ENCODE data around the gene METTL22.

METTL22 gene, protein sequence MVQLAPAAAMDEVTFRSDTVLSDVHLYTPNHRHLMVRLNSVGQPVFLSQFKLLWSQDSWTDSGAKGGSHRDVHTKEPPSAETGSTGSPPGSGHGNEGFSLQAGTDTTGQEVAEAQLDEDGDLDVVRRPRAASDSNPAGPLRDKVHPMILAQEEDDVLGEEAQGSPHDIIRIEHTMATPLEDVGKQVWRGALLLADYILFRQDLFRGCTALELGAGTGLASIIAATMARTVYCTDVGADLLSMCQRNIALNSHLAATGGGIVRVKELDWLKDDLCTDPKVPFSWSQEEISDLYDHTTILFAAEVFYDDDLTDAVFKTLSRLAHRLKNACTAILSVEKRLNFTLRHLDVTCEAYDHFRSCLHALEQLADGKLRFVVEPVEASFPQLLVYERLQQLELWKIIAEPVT

GRCh38 chr16:8621572-8622314, at the start of gene METTL22:
Gene METTL22, plus strand, starts transcription at chr16:8621698. Its CDS starts 3,968 bp downstream, at chr16:8625666.
- DNase-seq: peak; percentile 92

DNA sequence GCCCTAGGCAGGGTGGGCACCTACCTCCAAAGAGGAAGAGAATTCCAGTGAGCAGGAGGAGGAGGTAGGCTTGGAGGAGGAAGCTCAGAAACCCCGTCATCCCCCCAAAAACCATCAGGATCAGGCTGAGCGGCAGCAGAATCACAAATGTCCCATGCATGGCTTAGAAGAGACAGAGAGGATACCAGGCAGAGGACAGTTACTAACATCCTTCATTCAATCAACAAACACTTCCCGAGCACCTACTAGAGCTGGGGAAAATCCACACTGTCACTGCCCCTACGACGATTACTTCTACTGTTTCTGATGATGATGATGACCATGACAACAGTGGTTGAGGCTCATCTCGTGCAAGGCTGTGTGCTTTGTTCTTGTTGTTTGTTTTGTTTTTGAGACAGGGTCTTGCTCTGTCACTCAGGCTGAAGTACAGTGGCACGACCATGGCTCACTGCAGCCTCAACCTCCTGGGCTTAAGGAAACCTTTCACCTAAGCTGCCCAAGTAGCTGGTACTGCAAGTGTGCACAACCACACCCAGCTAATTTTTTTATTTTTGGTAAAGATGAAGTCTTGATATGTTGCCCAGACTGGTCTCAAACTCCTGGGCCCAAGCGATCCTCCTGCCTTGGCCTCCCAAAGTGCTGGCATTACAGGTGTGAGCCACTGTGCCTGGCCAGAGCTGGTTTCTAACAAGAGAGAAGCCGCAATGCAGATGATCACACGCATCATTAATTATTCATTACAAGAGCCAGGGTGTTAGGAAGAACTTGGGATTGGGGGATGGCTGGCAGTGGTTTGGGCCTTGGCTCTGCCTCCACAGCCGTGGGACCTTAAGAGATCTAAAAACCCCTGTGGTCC, 49.2 kb upstream of the METTL22 start:
- DNase-seq: no peak

- no peak for DNase-seq
Measured at GRCh38 chr16:8572919-8573724, 48.4 kb upstream of the METTL22 start.

GRCh38 chr16:8575399-8575798, 46.1 kb upstream of the METTL22 start:
- no peak for DNase-seq

GRCh38 chr16:8576141-8577004, 45.1 kb upstream of the METTL22 start:
- no peak for DNase-seq

DNA sequence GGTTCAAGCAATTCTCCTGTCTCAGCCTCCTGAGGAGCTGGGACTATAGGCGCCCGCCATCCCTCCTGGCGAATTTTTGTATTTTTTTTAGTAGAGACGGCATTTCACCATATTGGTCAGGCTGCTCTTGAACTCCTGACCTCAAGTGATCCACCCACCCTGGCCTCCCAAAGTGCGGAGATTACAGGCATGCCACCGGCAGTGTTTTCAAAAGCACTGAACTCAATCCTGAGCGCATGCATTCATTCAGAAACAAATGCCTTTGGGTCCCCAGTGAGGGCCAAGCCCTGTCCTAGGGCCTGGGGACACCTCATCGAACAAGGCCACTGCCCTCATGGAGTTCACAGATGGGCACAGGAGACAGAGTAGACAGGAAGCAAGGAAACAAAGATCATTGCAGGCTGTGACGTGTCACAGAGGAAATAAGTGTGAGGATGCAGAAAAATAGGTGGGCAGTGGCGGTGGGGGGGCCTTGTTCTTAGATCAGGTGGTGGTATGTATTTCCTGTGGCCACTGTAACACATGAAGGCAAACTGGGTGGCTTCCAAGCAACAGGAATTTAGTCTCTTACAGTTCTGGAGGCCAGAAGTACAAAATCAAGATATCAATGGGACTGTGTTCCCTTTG, 43.7 kb upstream of the METTL22 start:
- DNase-seq: no peak

DNA sequence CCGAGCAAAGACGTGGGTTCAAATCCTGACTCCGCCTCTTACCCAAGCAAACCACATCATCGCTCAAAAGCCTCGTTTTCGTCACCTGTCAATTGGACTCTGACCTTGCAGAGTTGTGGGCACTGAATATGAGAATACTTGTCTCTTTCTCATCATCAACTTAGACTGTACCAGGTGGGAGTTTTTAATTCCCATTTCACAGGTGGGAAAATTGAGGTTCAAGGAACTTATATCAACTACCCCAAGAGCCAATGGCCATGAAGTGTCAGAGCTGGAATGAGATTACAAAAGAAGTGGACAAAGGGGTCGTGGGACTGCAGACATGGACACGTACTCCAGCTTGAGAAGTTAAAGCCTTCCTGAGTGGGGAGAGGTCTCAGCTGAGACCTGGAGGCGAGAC, 41.9 kb upstream of the METTL22 start:
- DNase-seq: no peak

GRCh38 chr16:8581831-8582580, 39.5 kb upstream of the METTL22 start:
- no peak for DNase-seq

GRCh38 chr16:8583199-8583598, 38.3 kb upstream of the METTL22 start:
- no peak for DNase-seq

DNA sequence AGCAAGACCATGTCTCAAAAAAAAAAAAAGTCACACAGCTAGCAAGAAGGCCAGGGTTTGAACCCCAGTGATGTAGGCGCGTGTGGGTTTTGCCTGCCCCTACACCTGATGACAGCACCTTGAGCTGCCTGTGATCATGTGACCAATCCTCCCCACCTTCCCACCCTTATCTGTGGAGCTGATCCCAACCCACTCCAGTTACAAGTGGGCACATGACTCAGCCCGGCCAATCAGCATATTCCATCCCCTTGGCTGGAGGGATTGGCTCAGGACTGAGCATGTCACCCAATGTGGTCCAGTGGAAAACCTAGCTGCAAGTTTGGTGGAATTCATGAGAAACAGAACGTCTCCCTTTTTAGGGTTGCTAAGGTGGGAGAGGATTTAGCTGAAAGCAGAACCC, 37.8 kb upstream of the METTL22 start:
- DNase-seq: no peak

DNA sequence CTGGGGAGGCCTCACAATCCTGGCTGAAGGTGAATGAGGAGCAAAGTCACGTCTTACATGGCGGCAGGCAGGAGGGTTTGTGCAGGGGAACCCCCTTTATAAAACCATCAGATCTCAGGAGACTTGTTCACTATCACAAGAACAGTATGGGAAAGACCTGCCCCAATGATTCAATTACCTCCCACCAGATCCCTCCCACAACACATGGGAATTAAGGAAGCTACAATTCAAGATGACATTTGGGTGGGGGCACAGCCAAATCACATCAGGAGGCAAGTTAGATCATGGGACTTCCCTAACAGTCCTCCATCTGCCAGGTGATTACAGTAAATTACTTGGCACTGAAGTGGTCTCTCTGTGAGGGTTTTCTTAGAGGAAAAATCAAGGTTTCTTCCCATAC, 36.5 kb upstream of the METTL22 start:
- no peak for DNase-seq

DNA sequence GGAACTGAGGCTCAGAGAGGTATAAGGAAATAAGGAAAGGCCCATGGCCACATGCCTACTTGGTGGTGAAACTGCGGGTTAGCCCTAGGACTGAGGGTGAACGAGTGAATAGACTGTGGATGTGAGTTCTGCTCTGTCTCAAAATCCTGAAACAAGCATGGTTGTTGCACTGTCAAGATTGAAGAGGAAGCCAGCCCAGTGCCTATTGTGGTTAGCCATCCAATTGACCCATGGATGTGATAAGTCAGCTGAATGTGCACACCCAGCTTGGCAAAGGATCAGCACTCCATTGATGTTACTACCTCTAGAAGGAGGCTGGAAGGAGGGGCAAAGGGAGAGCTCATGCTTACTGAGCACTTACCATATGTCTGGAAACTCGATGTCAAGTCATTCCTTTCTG, 35.6 kb upstream of the METTL22 start:
- no peak for DNase-seq

GRCh38 chr16:8587065-8587464, 34.4 kb upstream of the METTL22 start:
- DNase-seq: no peak

DNA sequence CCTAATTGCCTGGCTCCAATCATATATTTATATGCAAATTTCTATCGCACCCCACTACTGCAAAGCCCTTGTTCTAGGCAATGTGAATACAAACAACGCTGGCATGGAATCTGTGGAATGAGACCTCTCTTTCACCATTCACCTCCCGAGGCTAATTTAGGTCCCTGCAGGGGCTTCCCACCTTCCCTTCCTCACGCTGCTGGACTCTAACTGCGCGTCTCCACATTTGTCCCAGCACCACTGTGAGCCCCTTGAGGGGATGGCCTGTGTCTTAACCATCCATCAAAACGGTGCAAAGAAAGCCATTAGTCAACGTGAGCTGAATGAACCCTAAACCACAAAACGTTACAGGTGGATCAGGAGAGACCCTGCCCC, 32.8 kb upstream of the METTL22 start:
- DNase-seq: no peak

GRCh38 chr16:8589057-8589899, 32.2 kb upstream of the METTL22 start:
- no peak for DNase-seq

GRCh38 chr16:8589900-8590688, 31.4 kb upstream of the METTL22 start, which contains the start of gene TMEM114:
Gene TMEM114, minus strand, starts transcription at chr16:8590511. Its CDS starts 673 bp downstream, at chr16:8589838.
- no peak for DNase-seq

- DNase-seq: no peak
Measured at GRCh38 chr16:8590811-8591210, 30.7 kb upstream of the METTL22 start.

GRCh38 chr16:8591451-8591850, 30.0 kb upstream of the METTL22 start:
- DNase-seq: no peak

Measured in activated T-cell treated with anti-CD3 and anti-CD28 coated beads, Interleukin-2, amount 50 U/mL, for 1 hour (primary cell).